OCI-LY1 (cell line): Measurements from ENCODE around the gene HLA-C.

Source experiments
- EZH2 ChIP-seq: fragments of 200-600 bp; sonication (generic), shearing (Covaris generic); IDR thresholded peaks from 2 replicates; pipeline ENCODE4 v1.8.0; 2017; ENCODE audit warnings: borderline replicate concordance, mixed run types, mild to moderate bottlenecking, antibody characterized with exemption, low read length, moderate library complexity, mixed read lengths
- TF ChIP-seq, protein P1 (sequence below): fragments of 200-600 bp; sonication (generic), shearing (Covaris generic); IDR thresholded peaks from 2 replicates; pipeline ENCODE4 v1.5.1; 2017; ENCODE audit warnings: mild to moderate bottlenecking, antibody characterized with exemption, low read length, moderate library complexity, mixed read lengths

DNA sequence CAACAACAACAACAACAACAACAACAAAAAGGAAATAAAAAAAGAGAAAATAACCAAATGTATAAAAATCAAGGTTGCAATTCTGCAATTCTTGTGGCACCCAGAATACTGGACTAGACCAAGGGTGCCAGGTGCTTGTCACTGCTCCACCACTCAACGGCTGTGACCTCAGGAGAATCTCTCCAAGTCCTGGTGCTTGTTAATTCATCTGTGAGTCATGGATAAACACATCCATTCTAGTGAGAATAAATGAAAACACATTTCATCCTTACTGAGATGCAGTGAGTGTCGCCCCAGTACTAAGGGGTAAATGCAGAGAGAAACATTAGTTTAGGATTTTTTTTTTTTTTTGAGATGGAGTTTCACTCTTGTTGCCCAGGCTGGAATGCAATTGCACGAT is 32.0 kb downstream of the HLA-C start:
- TF ChIP-seq EZH2: no peak
- TF ChIP-seq, protein P1, sequence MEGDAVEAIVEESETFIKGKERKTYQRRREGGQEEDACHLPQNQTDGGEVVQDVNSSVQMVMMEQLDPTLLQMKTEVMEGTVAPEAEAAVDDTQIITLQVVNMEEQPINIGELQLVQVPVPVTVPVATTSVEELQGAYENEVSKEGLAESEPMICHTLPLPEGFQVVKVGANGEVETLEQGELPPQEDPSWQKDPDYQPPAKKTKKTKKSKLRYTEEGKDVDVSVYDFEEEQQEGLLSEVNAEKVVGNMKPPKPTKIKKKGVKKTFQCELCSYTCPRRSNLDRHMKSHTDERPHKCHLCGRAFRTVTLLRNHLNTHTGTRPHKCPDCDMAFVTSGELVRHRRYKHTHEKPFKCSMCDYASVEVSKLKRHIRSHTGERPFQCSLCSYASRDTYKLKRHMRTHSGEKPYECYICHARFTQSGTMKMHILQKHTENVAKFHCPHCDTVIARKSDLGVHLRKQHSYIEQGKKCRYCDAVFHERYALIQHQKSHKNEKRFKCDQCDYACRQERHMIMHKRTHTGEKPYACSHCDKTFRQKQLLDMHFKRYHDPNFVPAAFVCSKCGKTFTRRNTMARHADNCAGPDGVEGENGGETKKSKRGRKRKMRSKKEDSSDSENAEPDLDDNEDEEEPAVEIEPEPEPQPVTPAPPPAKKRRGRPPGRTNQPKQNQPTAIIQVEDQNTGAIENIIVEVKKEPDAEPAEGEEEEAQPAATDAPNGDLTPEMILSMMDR: no peak
